Testis (tissue), 3 donors: ENCODE measurements around the gene GPLD1. TPM values are rescaled to one million over a fixed set of nuclear protein-coding genes. Genes with fewer than 3 reads are reported as not detected.

Experiments
- DNase-seq: peaks from one replicate; pipeline ENCODE4 v3.0.0-alpha.2; 2019
- H3K27ac ChIP-seq, 2 donors: fragments of 200-600 bp; sonication (generic); one replicate each; pipeline ENCODE4 v1.5.1; 2019
- H3K27me3 ChIP-seq: fragments of 200-600 bp; sonication (generic); one replicate; pipeline ENCODE4 v1.5.1; 2019
- H3K36me3 ChIP-seq: fragments of 200-600 bp; sonication (generic); one replicate; pipeline ENCODE4 v1.5.1; 2017; ENCODE audit warnings: low read depth; ENCODE audit errors: missing control alignments
- H3K4me1 ChIP-seq: fragments of 200-600 bp; sonication (generic); one replicate; pipeline ENCODE4 v1.5.1; 2019
- H3K4me3 ChIP-seq, 2 donors: fragments of 200-600 bp; sonication (generic); one replicate each; pipeline ENCODE4 v1.5.1; 2017 to 2019
- H3K9me3 ChIP-seq: fragments of 200-600 bp; sonication (generic); one replicate; pipeline ENCODE4 v1.5.1; 2017
- POLR2A ChIP-seq: fragments of 450-650 bp; IDR thresholded peaks from one replicate; pipeline ENCODE4 v1.6.1; 2017; ENCODE audit warnings: antibody characterized with exemption, mild to moderate bottlenecking, moderate library complexity
- WGBS, 2 donors: methylation state at CpG; one replicate each; pipeline ENCODE4 v1.1.5; 2018; 5-methylcytosine and 5-hydroxymethylcytosine counted together
- intact Hi-C: fragments of 100-400 bp; cut with DNase I; formaldehyde crosslinking; loops from one replicate; pipeline ENCODE4 v1.15.1; 2023; ENCODE audit warnings: low total_unique reads
- polyA plus RNA-seq: library from polyadenylated mRNA; stranded (reverse); fragments of 350-450 nt; fragmentation: Illumina TruSeq; extraction: RNeasy Lipid Tissue Mini Kit (QIAGEN cat#74804); gene quantifications from one replicate; pipeline ENCODE4 v1.2.3, GENCODE V29; 2014; ENCODE audit warnings: low read depth, low replicate concordance; ENCODE audit not compliant: insufficient read depth
- total RNA-seq, 2 donors: library from RNA; depleted of rRNA; stranded (reverse); fragments of >200 nt; gene quantifications; one replicate each; pipeline ENCODE4 v1.2.3, GENCODE V29; 2016
- TF ChIP-seq, protein P1 (sequence below), 3 experiments: fragments of 450-650 bp in 2 of 3; fragments of 200-600 bp in 1 of 3; sonication (generic) in 1 of 3; IDR thresholded peaks; one replicate each; pipeline ENCODE4 v1.5.1; 2016 to 2019; ENCODE audit warnings: antibody characterized with exemption in 3 of 3, mild to moderate bottlenecking in 2 of 3, moderate library complexity in 1 of 3

GPLD1 gene
- total and polyA plus RNA-seq, 3 donors from 2014 or later, result 3.9 to 15.6 (median 10.7) TPM

DNA sequence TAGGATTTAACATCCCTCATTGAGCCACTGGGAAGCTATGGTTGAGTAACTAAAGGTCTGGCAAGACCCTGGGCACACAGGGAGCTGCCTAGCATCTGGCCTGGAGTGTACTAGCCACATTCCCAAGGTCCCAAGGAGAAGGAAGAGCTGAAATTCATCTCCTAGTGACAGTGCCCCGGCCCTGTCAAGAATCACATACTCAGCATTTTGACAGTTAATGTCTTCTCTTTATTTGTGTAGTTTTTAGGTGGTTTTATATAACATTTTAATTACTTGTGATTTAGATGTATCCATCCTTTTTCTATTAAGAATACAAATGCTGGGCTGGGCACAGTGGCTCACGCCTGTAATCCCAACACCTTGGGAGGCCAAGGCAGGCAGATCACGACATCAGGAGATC lies 45.8 kb upstream of the GPLD1 start:
- Histone ChIP-seq H3K4me1 (no peaks in the 10 kb centered on the region), H3K27me3 (no peaks in the 10 kb centered on the region), H3K4me3 (no peak overlapping the region), H3K36me3 (no peaks in the 10 kb centered on the region), H3K9me3 (no peaks in the 10 kb centered on the region), H3K27ac (no peak overlapping the region)
- 75 to 91% methylated on average over 3 of the region's 3 CpGs for WGBS, 2 donors
- intact Hi-C loops, result no loop called here
- no peak for TF ChIP-seq POLR2A
- TF ChIP-seq, protein P1, sequence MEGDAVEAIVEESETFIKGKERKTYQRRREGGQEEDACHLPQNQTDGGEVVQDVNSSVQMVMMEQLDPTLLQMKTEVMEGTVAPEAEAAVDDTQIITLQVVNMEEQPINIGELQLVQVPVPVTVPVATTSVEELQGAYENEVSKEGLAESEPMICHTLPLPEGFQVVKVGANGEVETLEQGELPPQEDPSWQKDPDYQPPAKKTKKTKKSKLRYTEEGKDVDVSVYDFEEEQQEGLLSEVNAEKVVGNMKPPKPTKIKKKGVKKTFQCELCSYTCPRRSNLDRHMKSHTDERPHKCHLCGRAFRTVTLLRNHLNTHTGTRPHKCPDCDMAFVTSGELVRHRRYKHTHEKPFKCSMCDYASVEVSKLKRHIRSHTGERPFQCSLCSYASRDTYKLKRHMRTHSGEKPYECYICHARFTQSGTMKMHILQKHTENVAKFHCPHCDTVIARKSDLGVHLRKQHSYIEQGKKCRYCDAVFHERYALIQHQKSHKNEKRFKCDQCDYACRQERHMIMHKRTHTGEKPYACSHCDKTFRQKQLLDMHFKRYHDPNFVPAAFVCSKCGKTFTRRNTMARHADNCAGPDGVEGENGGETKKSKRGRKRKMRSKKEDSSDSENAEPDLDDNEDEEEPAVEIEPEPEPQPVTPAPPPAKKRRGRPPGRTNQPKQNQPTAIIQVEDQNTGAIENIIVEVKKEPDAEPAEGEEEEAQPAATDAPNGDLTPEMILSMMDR (IDR thresholded peaks at IDR 0.05), result no peak
- DNase-seq, result no peak

- 97% methylated on average over 5 of the region's 5 CpGs for WGBS, 2 donors
- intact Hi-C loops, result no loop called here
- H3K36me3 ChIP-seq, result no peaks in the 10 kb centered on the region
Measured at GRCh38 chr6:24534329-24534728, 45.0 kb upstream of the GPLD1 start.

GRCh38 chr6:24529985-24530384 lies 40.6 kb upstream of the GPLD1 start:
- 91 to 94% methylated on average over 1 of the region's 1 CpG for WGBS, 2 donors
- no peak for TF ChIP-seq POLR2A
- Histone ChIP-seq H3K27me3 (no peaks in the 10 kb centered on the region), H3K27ac (no peak overlapping the region), H3K36me3 (no peaks in the 10 kb centered on the region), H3K4me3 (no peak overlapping the region), H3K9me3 (no peaks in the 10 kb centered on the region), H3K4me1 (no peaks in the 10 kb centered on the region)
- intact Hi-C loops, result no loop called here
- DNase-seq, result no peak

More at GRCh38 chr6:24534329-24534728, 45.0 kb upstream of the GPLD1 start:
- H3K27ac ChIP-seq, result no peak overlapping the region
- no peak overlapping the region for H3K4me3 ChIP-seq
- no peak for DNase-seq
- TF ChIP-seq POLR2A, result no peak
- TF ChIP-seq, protein P1 (IDR thresholded peaks at IDR 0.05), result no peak
- H3K27me3 ChIP-seq, result no peaks in the 10 kb centered on the region
- H3K4me1 ChIP-seq, result no peaks in the 10 kb centered on the region
- H3K9me3 ChIP-seq, result no peaks in the 10 kb centered on the region

GRCh38 chr6:24524805-24525204 lies 35.4 kb upstream of the GPLD1 start:
- WGBS, 2 donors, result 57 to 65% methylated on average over 5 of the region's 5 CpGs
- no peaks in the 10 kb centered on the region for H3K9me3 ChIP-seq
- no peaks in the 10 kb centered on the region for H3K27me3 ChIP-seq
- intact Hi-C loops, result no loop called here
- no peaks in the 10 kb centered on the region for H3K4me1 ChIP-seq
- H3K36me3 ChIP-seq, result no peaks in the 10 kb centered on the region
- H3K4me3 ChIP-seq, result no peak overlapping the region
- H3K27ac ChIP-seq, result no peak overlapping the region
- DNase-seq, result peak; percentile 30
- TF ChIP-seq, protein P1 (IDR thresholded peaks at IDR 0.05), result no peak
- TF ChIP-seq POLR2A, result no peak

DNA sequence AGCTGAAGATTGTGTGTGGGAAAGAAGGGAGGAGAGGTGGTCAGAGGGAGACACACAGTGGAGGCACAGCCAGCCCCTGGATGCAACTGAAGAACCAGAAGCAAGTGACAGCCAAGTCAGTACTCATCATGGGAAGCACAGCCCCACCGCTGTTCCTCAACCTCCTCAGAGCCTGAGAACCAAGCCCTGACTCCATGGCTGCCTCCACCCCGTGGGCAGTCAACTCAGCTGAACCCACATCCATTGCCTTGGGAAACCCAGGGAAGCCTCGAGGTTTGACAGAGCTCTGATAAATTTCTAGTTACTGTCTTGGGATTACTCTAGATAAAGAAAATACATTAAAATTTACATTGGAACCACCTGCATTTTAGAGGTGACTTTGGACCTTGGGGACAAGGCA lies 35.0 kb upstream of the GPLD1 start:
- H3K36me3 ChIP-seq, result no peaks in the 10 kb centered on the region
- no peaks in the 10 kb centered on the region for H3K27me3 ChIP-seq
- no peaks in the 10 kb centered on the region for H3K4me1 ChIP-seq
- H3K27ac ChIP-seq, result no peak overlapping the region
- no peak for DNase-seq
- H3K9me3 ChIP-seq, result no peaks in the 10 kb centered on the region
- TF ChIP-seq, protein P1 (IDR thresholded peaks at IDR 0.05), result no peak
- TF ChIP-seq POLR2A, result no peak
- 72 to 97% methylated on average over 3 of the region's 3 CpGs for WGBS, 2 donors
- intact Hi-C loops, result no loop called here
- no peak overlapping the region for H3K4me3 ChIP-seq
